HG03045 (cell line): ENCODE results near the gene HMGB1.
A peak's percentile ranks its signal among the peaks of the same experiment; 100 is the strongest.

Experiments used
- ATAC-seq: cut with Tn5 transposase; IDR thresholded peaks from one replicate; pipeline ENCODE4 v1.9.1; 2021; ENCODE audit warnings: mild to moderate bottlenecking, moderate library complexity; ENCODE audit not compliant: unreplicated experiment

Gene HMGB1

DNA sequence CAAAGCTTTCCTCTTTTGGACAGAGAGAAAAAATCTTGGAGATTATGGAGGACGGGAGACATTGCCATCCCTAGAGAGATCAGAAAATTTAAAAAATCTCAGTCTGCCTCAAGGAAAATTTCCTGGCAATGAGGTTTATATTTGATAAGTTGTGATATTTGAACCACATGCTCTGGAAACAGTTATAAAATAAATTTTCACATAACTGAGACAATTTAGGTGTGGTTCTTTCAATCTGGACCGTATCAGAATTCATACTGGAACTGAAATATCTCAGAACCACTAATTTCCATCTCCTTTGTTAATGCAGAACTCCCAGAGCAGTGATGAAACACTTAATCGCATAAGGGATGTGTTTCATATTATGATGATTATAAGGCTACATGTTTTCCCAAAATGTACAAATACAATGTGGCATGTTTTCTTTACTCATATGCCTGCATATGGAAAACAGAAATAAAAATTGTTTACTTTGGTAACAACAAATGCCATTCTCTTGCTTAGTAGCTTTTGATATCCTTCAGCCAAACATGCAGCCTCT lies 29.8 kb downstream of the HMGB1 start:
- ATAC-seq = no peak

- ATAC-seq = no peak
These were observed 34.3 kb downstream of the HMGB1 start for GRCh38 chr13:30431269-30431940.

DNA sequence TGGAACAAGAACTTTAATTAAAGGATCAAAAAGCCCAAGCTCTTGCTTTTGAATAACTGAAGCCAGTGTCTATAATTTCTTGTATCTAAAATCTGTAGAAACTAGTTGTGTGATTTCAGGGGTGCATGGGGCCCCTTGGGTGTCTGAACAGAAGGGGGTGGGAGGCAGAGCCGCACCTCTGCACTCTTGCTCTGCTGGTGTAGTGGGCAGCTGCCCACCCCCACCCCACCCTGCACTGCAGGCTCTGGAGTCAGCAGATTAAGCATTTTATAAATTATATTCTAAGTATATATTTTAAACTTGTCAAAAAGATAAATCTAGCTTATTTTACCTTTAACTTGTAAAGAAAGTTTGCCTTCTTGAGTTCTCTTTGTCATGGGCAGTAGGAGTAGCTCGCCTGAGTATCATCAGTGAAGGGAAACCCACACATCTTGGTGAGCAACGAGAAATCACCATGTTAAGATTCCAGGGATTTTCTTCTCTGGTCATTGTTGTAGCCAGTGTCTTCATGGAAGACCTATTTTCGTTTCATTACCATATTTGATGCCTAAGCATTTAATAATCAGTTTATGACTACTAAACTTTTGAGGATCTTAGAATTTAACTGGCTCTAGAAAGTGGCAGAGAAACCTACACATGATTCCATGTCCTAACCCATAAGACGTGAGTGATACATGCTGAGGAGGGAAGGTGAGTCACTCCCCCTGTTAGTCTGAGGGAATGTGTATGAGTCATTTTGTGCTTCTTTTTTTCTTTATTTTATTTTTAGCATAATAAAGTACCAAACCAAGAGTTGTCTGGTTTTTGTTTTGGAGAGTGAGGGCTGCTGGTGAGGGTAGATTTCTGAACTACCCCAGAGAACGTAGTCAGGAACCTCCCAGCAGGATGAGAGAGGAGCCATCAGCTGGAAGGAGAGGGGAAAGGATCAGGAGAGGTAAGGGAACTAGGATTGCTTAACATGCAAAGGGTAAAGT lies 35.7 kb downstream of the HMGB1 start:
- ATAC-seq = no peak

DNA sequence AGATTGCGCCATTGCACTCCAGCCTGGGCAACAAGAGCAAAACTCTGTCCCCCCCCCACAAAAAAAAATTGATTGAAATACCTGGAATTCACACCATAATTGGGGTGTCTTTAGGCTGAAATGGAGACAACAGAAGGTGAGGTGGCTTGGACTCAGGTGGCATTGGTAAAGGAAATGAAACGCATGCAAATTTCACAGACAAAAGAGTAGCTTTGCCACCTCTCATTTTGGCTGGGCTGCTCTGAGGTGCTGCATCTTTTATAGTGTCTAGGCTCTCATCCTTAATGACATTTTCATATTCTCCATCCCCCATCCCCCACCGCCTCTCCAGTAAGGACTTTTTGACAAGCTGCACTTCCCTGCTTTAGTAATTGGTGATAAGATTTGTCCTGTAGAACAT lies 36.5 kb downstream of the HMGB1 start:
- no peak for ATAC-seq

DNA sequence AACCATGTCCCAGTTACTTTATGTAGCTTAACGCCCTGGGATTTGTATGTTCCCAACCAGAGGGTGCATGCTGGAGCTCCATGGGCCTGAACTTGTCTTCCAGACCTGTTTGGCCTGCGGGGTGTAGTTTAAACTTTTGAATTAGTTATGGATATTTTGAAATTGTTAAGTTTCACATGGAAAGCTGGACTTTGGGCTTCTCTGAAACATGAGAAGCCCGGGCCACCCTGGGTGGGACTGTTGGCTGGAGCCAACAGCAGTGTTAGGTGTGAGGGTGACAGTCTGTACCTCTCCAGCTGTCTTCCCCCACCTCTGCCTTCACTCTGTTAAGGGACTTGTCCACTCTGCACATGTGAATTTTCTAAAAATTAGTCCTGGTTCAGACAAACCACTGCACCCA lies 41.8 kb downstream of the HMGB1 start:
- no peak for ATAC-seq

- peak; percentile 68 for ATAC-seq
These were observed 43.5 kb downstream of the HMGB1 start, which contains the start of gene UBE2L5 for GRCh38 chr13:30422054-30422839. TSS of gene UBE2L5 (plus strand) at chr13:30422493. CDS start at chr13:30427991, 5,498 bp downstream.

- ATAC-seq = peak; percentile 50
These were observed 44.4 kb downstream of the HMGB1 start for GRCh38 chr13:30421093-30422053.

DNA sequence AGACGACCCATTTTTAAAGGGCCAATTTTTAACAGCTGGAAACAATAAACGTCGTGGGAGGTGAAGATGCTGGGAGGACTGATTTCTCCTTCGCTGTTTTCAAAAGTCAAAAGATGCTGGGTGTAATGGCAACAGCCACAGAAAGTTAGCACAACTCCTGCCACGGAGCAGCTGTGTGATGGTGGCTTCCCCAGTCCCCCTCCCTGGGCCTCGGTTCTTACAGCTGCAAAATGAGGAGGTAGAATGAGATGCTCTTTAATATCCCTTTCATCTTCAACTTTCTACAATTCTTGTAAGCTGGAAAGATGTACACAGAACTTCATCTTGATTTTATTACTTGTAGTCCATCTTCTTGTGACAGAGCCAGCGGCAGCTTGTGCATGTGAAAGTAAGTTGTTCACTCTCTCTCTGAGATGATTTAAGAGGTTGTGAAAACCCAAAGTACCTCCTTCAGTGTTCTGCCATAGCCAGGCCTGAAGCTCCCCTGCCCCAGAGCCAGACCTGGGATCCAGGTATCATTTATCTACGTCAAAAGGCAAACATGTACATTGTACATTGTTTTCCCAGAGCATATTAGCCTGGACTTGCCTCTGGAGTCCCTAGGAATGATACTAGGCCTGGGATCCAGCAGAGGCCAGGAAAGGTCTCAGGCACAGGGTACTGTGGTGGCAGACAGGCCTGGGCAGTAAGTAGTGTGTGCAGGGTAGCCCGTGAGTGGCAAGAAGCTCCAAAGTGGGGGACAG lies 46.8 kb downstream of the HMGB1 start:
- ATAC-seq = no peak

- no peak for ATAC-seq
These were observed 47.5 kb downstream of the HMGB1 start for GRCh38 chr13:30418075-30418716.

DNA sequence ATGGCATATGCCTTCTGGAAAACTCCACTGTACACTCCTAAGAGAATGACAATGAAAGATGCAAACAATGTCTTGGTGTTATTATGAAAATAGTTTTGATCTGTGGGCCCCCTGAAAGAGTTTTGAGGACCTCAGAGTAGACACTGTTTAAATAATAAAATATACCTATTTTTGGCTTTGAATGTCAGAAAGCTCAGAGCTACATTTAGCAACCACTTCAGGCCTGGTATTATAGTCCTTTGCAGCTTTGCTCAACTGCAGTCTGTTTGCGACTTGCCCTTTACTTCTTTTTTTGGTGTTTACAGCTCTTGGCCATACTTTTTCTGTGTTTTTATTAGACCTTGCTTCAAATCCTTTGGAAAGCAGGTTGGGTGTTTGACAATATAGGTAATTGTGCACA lies 49.3 kb downstream of the HMGB1 start:
- no peak for ATAC-seq

- peak; percentile 66 for ATAC-seq
These were observed 50.2 kb downstream of the HMGB1 start for GRCh38 chr13:30415430-30416030.

DNA sequence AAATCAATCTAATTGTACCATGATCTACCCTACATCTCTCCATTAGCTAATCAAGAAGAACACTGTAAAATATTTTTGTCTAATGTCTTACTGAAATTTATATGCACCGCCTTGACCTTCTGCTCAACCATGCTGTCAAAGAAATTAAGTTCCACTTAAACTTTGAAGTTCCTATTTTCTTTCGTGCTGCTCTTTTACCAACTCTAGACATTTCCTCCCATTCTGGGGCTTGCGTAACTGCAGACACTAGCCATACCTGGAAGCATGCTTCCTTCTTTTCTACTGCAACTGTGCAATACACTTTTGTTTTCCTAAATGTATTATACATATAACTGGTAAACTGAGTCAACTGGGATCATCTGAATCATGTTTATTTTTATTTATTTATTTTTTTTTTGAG lies 51.9 kb downstream of the HMGB1 start:
- no peak for ATAC-seq

- ATAC-seq = no peak
These were observed 53.4 kb downstream of the HMGB1 start for GRCh38 chr13:30412346-30412745.

DNA sequence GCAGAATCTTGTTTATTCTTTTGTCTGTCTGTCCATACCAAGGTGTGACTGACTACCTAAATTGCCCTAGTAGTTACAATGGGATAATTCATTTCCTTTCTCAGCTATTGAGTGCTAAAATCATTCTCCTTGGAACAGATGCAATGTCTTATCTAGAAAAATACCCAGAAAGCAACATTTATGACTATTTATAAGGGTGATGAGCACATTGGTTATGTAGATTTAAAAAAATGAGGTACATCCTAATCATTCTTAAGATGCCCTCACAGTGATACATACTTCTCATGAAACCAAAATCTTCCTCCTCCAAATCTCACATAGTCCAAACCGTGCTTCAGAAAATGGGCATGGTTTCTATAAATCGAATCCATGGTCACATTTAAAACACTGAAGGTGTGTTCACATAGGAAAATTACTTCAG lies 55.0 kb downstream of the HMGB1 start:
- no peak for ATAC-seq

GRCh38 chr13:30409886-30410704 lies 55.6 kb downstream of the HMGB1 start:
- ATAC-seq = no peak

GRCh38 chr13:30408319-30409101 lies 57.2 kb downstream of the HMGB1 start:
- peak; percentile 93 for ATAC-seq
